GM19099 (cell line): ENCODE results near the gene JMJD6.

Source experiments
- POLR2A ChIP-seq: IDR thresholded peaks from 3 replicates; pipeline ENCODE4 v1.6.1; 2011; ENCODE audit warnings: low read depth; ENCODE audit not compliant: insufficient read length; ENCODE audit errors: extremely low read depth

The JMJD6 gene

GRCh38 chr17:76738468-76738850 lies 12.1 kb upstream of the JMJD6 start:
- no peak for TF ChIP-seq POLR2A

GRCh38 chr17:76737676-76738467 lies 11.5 kb upstream of the JMJD6 start, which contains the start of gene MFSD11:
MFSD11 (plus strand) TSS chr17:76738119; CDS start chr17:76738353, 234 bp downstream.
- no peak for TF ChIP-seq POLR2A

DNA sequence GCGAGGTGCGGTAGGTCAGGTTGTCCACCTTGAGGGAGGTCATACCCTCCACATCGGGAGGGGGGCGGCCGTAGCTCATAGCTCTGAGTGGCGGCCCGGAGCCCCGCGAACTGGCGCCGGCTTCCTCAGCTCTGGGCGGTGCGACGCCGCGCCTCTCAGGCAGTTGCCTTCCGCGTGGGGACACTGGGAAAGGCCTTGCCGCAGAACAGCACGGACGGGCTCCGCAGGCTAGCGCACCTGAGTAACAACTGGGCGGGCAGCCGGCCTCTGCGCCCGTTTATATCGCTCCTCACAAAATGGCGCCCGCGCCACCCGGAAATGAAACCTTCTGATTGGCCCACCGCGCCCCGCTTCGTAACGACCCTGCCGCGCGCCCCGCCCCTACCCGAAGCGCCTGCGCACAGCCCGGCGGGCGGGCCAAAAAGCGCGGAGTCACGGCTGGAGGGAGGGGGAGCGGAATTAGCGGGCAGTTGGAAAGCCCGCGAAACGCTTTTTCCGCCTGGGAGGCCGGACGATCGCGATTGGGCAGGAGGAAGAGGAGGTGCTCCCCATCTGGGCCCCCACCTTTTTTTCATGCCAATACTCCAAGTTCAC lies 10.8 kb upstream of the JMJD6 start, which contains the start of gene SRSF2:
Gene SRSF2, minus strand, starts transcription at position 250 of the 594 bp plus-strand sequence. Its CDS starts 171 bp downstream, at position 79.
- peak; percentile 100 for TF ChIP-seq POLR2A

DNA sequence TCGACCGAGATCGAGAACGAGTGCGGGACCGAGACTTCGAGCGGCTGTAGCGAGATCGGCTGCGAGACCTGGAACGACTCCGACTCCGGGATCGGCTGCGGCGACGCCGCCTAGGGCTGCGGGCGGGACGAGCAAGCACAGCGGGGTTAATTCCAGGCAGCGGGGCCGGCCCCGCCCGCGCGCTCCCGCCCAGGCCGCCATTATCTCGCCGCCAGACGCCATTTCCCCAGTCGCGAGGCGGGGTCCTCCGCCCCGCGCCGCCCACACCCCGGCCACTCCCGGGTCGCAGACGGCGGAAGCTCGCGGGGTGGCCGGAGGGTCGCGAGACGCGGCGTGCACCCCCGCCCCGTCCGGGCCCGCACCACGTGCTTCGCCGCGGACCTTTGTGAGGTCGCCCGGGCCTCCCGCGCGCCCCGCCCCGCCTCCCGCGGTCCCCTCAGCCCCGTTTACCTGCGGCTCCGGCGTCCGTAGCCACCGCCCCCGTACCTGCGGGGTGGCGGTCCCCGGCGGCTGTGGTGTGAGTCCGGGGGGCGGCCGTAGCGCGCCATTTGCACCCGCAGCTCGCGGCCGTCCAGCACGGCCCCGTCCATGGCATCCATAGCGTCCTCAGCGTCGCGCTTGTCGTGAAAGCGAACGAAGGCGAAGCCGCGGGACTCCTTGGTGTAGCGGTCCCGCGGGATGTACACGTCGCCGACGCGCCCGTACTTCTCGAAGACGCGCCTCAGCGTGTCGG lies 10.1 kb upstream of the JMJD6 start:
- peak; percentile 47 for TF ChIP-seq POLR2A

DNA sequence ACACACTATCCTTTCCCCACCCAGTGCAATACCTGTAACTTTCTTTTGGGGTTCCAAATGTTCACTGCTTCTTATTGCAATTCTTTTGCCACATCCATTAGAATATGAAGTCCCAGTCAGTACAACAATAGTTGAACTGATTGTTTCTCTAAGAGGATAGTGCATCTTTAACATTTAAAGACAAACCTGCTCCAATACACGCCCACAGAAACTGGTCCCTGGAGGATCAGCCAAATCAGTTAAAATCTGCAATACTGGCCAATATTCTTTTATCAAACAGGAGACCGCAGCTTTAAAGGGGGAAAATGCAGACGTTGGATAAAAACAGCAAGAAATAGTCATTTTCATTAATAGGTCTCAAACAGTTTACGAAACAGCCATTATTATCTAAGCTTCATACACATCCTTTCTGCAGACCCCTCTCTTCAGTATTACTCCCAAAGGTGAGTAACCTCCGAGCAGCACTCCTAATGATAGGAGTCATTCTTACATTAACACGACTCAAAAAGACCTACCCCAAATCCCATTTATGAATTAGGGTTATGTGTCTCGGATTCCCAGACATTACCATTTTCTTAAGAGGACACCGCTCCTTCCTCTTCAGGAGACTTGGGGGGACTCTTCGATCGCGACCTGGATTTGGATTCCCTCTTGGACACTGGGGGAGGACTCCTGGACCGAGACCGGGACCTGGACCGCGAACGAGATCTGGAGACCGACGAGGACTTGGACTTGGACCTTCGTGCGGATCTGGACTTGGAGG lies 9.4 kb upstream of the JMJD6 start:
- no peak for TF ChIP-seq POLR2A

DNA sequence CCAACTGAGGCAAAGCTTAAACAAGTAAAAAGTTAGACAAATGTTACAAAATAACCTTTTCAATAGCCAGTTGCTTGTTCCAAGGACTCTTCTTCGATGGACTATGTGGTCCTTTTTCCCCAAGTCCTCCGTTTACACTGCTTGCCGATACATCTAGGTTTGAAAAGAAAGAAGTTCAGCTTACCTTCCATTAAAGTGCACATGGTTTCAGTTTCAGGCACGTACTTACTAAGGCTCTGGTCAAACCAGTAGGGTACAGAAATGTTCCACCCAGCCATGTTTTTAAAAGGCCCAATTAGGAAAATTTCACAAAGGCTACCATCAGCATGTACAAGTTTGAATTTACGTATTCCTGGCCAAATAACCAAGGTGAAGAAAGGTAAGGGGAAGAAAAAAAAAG lies 8.6 kb upstream of the JMJD6 start:
- TF ChIP-seq POLR2A = no peak

DNA sequence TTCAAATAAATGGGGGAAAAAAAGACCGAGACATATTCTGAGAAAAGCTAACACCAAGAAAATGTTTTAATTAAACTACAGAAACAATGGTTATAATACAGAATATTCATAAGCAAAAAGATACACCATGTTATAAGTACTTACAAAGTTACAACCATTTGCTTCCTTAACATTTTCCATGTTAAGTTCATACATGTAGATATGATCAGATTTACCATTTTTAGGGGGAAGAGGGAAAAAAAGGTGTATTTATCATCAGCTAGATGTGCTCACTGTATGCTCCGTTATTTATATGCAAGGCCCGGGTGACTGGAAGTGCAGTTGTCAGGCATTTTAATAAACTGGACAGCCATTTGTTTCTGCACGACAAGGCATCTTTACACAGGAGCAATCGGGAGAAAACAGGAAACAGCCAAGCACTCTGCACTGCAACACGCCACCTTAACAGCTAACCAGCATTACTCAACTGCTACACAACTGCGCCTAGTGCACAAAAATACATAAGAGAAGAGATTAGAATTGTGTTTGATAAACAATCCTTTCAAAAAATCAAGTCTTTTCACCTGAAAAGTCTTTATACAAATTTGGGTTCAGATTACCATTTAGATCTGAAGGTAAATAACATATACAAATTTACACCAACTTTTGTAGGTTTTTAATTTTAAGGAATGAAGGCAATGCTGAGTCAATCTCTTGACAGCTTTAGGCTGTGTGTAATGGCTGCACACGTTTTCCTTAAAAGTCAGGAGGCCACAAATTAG lies 7.9 kb upstream of the JMJD6 start:
- peak; percentile 14 for TF ChIP-seq POLR2A

- TF ChIP-seq POLR2A = no peak
Measured at GRCh38 chr17:76733618-76733957, 7.2 kb upstream of the JMJD6 start.

- peak; percentile 21 for TF ChIP-seq POLR2A
Measured at GRCh38 chr17:76732734-76733617, 6.6 kb upstream of the JMJD6 start.

DNA sequence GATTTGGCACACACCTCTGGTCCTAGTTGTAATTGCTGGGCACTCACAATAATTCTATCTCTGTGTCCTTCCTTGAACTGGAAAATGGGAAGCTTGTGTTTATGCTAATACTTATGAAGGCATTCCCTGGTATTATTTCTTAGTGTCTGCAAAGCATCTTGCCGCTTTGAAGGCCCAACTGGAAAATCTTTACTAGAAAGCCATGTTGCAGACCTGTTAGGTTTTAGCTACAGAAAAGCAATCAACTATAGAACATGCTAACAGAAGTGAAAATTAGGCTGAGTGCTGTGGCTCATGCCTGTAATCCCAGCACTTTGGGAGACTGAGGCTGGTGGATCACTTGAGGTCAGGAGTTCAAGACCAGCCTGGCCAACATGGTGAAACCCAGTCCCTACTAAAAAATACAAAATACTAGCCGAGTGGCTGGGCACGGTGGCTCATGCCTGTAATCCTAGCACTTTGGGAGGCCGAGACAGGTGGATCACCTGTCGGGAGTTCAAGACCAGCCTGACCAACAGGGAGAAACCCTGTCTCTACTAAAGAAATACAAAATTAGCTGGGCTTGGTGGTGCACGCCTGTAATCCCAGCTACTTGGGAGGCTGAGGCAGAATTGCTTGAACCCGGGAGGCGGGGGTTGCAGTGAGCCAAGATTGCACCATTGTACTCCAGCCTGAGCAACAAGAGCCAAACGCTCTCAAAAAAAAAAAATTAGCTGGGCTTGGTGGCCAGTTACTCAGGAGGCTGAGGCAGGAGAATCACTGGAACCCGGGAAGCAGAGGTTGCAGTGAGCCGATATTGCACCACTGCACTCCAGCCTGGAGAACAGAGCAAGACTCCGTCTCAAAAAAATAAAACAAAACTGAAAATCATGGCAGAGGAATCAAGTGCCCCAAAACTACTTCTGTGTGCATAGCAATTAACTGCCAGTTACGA lies 5.7 kb upstream of the JMJD6 start:
- peak; percentile 4 for TF ChIP-seq POLR2A

DNA sequence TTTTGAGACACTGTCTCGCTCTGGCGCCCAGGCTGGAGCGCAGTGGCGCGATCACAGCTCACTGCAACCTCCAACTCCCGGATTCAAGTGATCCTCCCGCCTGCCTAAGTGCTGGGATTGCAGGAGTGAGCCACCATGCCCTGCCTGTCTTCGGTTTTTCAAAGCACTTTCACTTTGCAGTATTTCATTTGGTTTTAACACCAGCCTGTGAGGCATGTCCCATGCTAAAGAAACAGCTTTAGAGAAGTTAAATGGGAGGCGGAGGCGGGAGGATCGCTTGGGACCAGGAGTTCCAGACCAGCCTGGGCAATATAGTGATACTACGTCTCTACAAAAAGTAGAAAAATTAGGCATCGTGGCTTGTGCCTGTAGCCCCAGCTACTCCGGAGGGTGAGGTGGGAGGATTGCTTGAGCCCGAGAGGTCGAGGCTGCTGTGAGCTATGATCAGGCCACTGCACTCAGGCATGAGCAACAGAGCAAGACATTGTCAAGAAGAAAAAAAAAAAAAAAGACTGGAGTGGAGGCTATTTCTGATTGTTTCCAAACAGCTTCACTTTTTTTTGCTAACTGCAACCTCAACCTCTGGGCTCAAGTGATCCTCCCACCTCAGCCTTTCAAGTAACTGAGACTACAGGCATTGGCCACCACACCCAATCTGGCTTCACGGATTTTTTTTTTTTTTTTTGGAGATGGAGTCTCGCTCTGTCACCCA lies 1.5 kb upstream of the JMJD6 start:
- no peak for TF ChIP-seq POLR2A
